Gastroesophageal sphincter (tissue), 3 donors: Measurements from ENCODE around the gene SPATA9.

Source experiments
- POLR2A ChIP-seq, 2 donors: fragments of 450-650 bp; IDR thresholded peaks; one replicate each; pipeline ENCODE4 v1.6.1; 2017; ENCODE audit warnings: antibody characterized with exemption in 2 of 2, mild to moderate bottlenecking in 2 of 2, moderate library complexity in 1 of 2
- POLR2AphosphoS5 ChIP-seq: sonication (generic); formaldehyde crosslinking; IDR thresholded peaks from one replicate; pipeline ENCODE4 v1.6.1; 2017; ENCODE audit warnings: antibody characterized with exemption
- TF ChIP-seq, protein P1 (sequence below), 4 experiments: fragments of 200-600 bp in 2 of 4; fragments of 450-650 bp in 2 of 4; sonication (generic) in 1 of 4; IDR thresholded peaks; one replicate each; pipeline ENCODE4 v1.5.1; 2017 to 2019; ENCODE audit warnings: antibody characterized with exemption in 4 of 4, mild to moderate bottlenecking in 2 of 4, moderate library complexity in 2 of 4

DNA sequence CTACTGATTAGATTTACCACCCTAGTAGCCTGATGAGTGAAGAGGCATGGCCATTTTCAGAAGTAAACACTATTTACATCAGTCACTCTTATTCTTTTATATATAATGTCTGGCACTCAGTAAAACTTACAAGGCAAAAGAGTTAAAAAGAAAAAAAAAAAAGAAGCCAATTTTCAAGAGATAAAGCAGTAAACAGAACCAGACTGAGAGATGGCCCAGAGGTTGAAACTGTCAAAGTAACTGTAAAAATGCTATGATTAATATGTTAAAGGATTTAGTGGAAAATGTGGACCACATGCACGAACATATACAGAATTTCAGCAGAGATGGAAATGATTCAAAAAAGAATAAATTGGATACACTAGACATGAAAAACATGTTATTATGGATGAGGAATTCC, 69.3 kb downstream of the SPATA9 start:
- TF ChIP-seq POLR2A (IDR thresholded peaks at IDR 0.05) (no peak), POLR2AphosphoS5 (no peak)
- TF ChIP-seq, protein P1, sequence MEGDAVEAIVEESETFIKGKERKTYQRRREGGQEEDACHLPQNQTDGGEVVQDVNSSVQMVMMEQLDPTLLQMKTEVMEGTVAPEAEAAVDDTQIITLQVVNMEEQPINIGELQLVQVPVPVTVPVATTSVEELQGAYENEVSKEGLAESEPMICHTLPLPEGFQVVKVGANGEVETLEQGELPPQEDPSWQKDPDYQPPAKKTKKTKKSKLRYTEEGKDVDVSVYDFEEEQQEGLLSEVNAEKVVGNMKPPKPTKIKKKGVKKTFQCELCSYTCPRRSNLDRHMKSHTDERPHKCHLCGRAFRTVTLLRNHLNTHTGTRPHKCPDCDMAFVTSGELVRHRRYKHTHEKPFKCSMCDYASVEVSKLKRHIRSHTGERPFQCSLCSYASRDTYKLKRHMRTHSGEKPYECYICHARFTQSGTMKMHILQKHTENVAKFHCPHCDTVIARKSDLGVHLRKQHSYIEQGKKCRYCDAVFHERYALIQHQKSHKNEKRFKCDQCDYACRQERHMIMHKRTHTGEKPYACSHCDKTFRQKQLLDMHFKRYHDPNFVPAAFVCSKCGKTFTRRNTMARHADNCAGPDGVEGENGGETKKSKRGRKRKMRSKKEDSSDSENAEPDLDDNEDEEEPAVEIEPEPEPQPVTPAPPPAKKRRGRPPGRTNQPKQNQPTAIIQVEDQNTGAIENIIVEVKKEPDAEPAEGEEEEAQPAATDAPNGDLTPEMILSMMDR (IDR thresholded peaks at IDR 0.05), result no peak
